ENCODE results near the gene BPIFB6.

Gene BPIFB6

DNA sequence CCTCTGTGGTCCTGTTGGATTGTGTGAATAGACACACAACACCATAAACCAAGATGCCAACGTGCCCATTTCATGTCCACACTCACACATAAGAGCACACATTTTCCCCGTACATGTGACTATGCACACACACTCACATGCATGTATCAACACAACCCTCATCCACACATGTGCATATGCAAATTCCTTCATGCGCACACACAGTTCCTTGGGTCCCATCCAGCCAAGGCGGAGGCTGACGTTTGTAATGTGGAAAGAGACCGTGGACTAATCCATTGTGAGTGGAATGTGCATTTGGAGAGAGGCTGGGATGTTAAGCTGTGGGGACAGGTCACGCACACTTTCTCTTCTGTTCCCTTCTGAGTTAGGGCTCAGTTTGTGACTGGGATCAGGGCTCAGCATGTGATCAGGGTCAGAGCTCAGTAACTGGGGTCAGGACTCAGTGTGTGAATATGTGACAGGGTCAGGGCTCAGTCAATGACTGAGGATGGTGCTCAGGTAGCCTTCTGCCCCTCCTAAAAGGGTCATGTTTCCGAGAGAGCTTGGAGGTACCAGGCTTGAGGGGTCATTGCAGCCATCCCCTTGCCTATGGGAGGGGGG, 24.6 kb upstream of the BPIFB6 start:
- TF ChIP-seq SIN3A (IDR thresholded peaks at IDR 0.05; ENCODE audit: borderline replicate concordance, insufficient read depth, low read length): no peak
- no peak for TF ChIP-seq POLR2AphosphoS5 (IDR thresholded peaks at IDR 0.05; ENCODE audit: low read depth, low read length)
- no peak for TF ChIP-seq TAF1 (IDR thresholded peaks at IDR 0.05; ENCODE audit: borderline replicate concordance, insufficient read depth, low read length)
- TF ChIP-seq FOXP2 (optimal IDR thresholded peaks at IDR 0.05; ENCODE audit: borderline replicate concordance, extremely low read depth, extremely low read length, insufficient read depth): no peak
- no peak for TF ChIP-seq REST (IDR thresholded peaks at IDR 0.05; ENCODE audit: insufficient read depth in 1 of 2, low read depth in 2 of 2, low read length in 2 of 2)

DNA sequence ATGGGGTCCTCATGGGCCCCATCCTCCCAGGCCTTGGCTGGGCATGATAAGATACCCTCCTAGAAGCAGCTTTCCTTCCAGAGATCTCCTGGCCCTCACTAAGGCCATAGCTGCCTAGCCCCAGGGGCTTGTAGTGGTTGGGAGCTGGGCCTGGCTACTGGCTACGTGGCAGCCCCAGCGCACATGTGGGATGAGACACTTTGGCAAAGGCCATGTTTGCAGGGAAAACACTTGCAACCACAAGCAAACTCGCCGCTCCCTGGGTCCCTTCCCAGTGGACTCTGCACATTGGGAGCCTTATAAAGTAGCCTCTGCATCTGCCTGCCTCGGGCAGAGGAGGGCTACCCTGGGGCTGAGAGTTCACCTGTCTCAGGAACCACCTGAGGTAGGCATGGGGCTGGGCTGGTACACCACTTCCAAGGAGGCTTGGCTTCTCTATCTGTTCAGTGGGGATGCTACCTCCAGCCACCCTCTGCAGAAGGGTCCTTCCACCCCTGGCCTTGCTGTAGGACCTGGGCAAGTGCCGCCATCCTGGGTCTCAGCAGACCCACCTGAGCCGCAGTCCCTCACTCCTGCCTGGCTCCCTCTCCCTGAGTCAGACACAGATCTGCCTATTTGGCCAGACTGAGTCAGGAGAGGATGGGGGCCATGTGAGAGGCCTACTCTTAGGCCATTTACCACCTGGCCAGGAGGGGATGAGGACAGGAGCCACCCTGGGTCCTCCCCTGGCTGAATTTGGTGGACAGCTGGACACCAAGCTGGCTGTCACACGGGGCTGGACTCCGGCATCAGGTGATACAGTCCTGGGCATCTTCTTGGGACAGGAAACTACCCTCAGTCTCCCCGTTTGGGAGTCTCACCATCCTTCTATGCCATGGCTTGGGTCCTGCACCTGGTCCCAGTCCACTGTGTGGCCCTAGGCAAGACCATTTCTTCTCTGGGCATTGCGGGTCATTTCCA, 23.8 kb upstream of the BPIFB6 start, which contains the start of gene BPIFB2:
BPIFB2 (plus strand) TSS at position 329 of the 960 bp plus-strand sequence. CDS start 871 bp downstream, outside the sequence.
- no peak for TF ChIP-seq SIN3A (IDR thresholded peaks at IDR 0.05; ENCODE audit: borderline replicate concordance, insufficient read depth, low read length)
- TF ChIP-seq POLR2AphosphoS5 (IDR thresholded peaks at IDR 0.05; ENCODE audit: low read depth, low read length): no peak
- TF ChIP-seq TAF1 (IDR thresholded peaks at IDR 0.05; ENCODE audit: borderline replicate concordance, insufficient read depth, low read length): no peak
- TF ChIP-seq FOXP2 (optimal IDR thresholded peaks at IDR 0.05; ENCODE audit: borderline replicate concordance, extremely low read depth, extremely low read length, insufficient read depth): no peak
- TF ChIP-seq REST (IDR thresholded peaks at IDR 0.05; ENCODE audit: insufficient read depth in 1 of 2, low read depth in 2 of 2, low read length in 2 of 2): no peak

- TF ChIP-seq REST (IDR thresholded peaks at IDR 0.05; ENCODE audit: insufficient read depth in 1 of 2, low read depth in 2 of 2, low read length in 2 of 2) (no peak), FOXP2 (optimal IDR thresholded peaks at IDR 0.05; ENCODE audit: borderline replicate concordance, extremely low read depth, extremely low read length, insufficient read depth) (no peak), SIN3A (IDR thresholded peaks at IDR 0.05; ENCODE audit: borderline replicate concordance, insufficient read depth, low read length) (no peak), TAF1 (IDR thresholded peaks at IDR 0.05; ENCODE audit: borderline replicate concordance, insufficient read depth, low read length) (no peak)
Observed at GRCh38 chr20:33008336-33009213, 22.9 kb upstream of the BPIFB6 start.

GRCh38 chr20:33009214-33010132, 22.0 kb upstream of the BPIFB6 start:
- TF ChIP-seq REST (IDR thresholded peaks at IDR 0.05; ENCODE audit: insufficient read depth in 1 of 2, low read depth in 2 of 2, low read length in 2 of 2): no peak
- TF ChIP-seq FOXP2 (optimal IDR thresholded peaks at IDR 0.05; ENCODE audit: borderline replicate concordance, extremely low read depth, extremely low read length, insufficient read depth): peak; percentile 63

Measured in PFSK-1 (cell line).